HL-60 (cell line): Measurements from ENCODE around the gene MAPK11.
A peak's percentile ranks its signal among the peaks of the same experiment; 100 is the strongest.
"Not testable (repeated sequence)": the region's sequence is repeated elsewhere in the genome, so short reads cannot be mapped to it uniquely, and the experiment has no call there.

ENCODE experiments used
- DNase-seq, 2 experiments: peaks; one replicate each; pipeline ENCODE4 v3.0.0-alpha.2; 2010 to 2020; ENCODE audit warnings: low read depth in 1 of 2, low spot score in 1 of 2
- H3K27ac ChIP-seq: fragments of 250-450 bp; sonication (Bioruptor Pico); replicated peaks from 2 replicates; pipeline ENCODE4 v1.5.1; 2020; ENCODE audit warnings: mild to moderate bottlenecking, moderate library complexity
- H3K27me3 ChIP-seq: fragments of 250-450 bp; sonication (Bioruptor Pico); 2 replicates; pipeline ENCODE4 v1.5.1; 2021; ENCODE audit warnings: mild to moderate bottlenecking, moderate library complexity; ENCODE audit not compliant: insufficient read depth, poor library complexity, severe bottlenecking
- H3K4me3 ChIP-seq: replicated peaks from 2 replicates; pipeline ENCODE4 v1.5.1; 2011; ENCODE audit warnings: mild to moderate bottlenecking, control low read depth, low read length; ENCODE audit not compliant: insufficient read depth
- GABPA ChIP-seq: IDR thresholded peaks from 2 replicates; pipeline ENCODE4 v1.6.1; 2012; ENCODE audit warnings: low read depth
- POLR2AphosphoS5 ChIP-seq: IDR thresholded peaks from 2 replicates; pipeline ENCODE4 v1.6.1; 2012; ENCODE audit warnings: low read depth
- REST ChIP-seq: IDR thresholded peaks from 2 replicates; pipeline ENCODE4 v1.6.1; 2012; ENCODE audit warnings: low read depth; ENCODE audit not compliant: insufficient replicate concordance
- SPI1 ChIP-seq: IDR thresholded peaks from 2 replicates; pipeline ENCODE4 v1.6.1; 2012; ENCODE audit warnings: low read depth, mild to moderate bottlenecking, borderline replicate concordance
- TF ChIP-seq, protein P1 (sequence below): IDR thresholded peaks from one replicate; pipeline ENCODE4 v1.5.1; 2011; ENCODE audit warnings: low read length, control low read depth, inconsistent platforms; ENCODE audit not compliant: insufficient read depth

Gene MAPK11

DNA sequence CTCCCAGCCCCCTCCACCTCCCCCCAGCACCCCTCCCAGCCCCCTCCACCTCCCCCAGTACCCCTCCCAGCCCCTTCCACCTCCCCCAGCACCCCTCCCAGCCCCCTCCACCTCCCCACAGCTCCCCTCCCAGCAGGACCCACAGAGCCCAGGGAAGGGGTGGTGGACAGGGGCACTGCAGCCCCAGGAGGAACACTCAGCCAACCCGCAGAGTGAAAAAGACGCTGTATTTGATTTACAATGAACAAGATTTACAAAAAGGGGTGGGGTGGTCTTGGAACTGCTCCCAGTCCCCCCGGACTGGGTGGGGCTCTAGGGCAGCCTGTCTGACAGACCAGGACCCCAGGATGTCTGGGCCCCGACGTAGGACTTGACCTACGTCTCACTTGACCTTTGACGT lies 4.6 kb upstream of the MAPK11 start:
- Histone ChIP-seq H3K27ac (no peak overlapping the region), H3K27me3 (peaks cover 9% of the 10 kb centered on the region), H3K4me3 (no peak overlapping the region)
- DNase-seq, result no peak
- TF ChIP-seq REST (no peak), POLR2AphosphoS5 (no peak), SPI1 (no peak), GABPA (no peak)
- TF ChIP-seq, protein P1, sequence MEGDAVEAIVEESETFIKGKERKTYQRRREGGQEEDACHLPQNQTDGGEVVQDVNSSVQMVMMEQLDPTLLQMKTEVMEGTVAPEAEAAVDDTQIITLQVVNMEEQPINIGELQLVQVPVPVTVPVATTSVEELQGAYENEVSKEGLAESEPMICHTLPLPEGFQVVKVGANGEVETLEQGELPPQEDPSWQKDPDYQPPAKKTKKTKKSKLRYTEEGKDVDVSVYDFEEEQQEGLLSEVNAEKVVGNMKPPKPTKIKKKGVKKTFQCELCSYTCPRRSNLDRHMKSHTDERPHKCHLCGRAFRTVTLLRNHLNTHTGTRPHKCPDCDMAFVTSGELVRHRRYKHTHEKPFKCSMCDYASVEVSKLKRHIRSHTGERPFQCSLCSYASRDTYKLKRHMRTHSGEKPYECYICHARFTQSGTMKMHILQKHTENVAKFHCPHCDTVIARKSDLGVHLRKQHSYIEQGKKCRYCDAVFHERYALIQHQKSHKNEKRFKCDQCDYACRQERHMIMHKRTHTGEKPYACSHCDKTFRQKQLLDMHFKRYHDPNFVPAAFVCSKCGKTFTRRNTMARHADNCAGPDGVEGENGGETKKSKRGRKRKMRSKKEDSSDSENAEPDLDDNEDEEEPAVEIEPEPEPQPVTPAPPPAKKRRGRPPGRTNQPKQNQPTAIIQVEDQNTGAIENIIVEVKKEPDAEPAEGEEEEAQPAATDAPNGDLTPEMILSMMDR, result no peak

GRCh38 chr22:50274311-50274710 lies 4.1 kb upstream of the MAPK11 start:
- H3K27ac ChIP-seq, result no peak overlapping the region
- peak in 1 of 2 experiments; percentile 66 for DNase-seq
- no peak overlapping the region for H3K4me3 ChIP-seq
- TF ChIP-seq, protein P1, result peak; percentile 8
- no peak for TF ChIP-seq POLR2AphosphoS5
- peaks cover 9% of the 10 kb centered on the region for H3K27me3 ChIP-seq

DNA sequence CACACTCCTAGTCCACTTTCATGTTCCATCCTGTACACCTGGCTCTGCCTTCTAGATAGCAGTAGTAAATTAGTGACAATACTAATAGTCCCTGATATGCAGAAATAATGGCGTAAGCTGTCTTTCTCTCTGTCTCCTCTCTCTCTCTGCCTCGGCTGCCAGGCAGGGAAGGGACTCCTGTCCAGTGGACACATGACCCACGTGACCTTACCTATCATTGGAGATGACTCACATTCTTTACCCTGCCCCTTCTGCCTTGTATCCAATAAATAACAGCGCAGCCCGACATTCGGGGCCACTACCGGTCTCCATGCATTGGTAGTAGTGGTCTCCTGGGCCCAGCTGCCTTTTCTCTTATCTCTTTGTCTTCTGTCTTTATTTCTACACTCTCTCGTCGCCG lies 3.6 kb upstream of the MAPK11 start:
- peaks cover 11% of the 10 kb centered on the region for H3K27me3 ChIP-seq
- not testable (repeated sequence) for DNase-seq, H3K27ac ChIP-seq

GRCh38 chr22:50273352-50273751 lies 3.2 kb upstream of the MAPK11 start:
- DNase-seq, H3K4me3 ChIP-seq, H3K27ac ChIP-seq: not testable (repeated sequence)
- H3K27me3 ChIP-seq, result peaks cover 14% of the 10 kb centered on the region

More for the DNA sequence above, 3.6 kb upstream of the MAPK11 start:
- not testable (repeated sequence) for H3K4me3 ChIP-seq

DNA sequence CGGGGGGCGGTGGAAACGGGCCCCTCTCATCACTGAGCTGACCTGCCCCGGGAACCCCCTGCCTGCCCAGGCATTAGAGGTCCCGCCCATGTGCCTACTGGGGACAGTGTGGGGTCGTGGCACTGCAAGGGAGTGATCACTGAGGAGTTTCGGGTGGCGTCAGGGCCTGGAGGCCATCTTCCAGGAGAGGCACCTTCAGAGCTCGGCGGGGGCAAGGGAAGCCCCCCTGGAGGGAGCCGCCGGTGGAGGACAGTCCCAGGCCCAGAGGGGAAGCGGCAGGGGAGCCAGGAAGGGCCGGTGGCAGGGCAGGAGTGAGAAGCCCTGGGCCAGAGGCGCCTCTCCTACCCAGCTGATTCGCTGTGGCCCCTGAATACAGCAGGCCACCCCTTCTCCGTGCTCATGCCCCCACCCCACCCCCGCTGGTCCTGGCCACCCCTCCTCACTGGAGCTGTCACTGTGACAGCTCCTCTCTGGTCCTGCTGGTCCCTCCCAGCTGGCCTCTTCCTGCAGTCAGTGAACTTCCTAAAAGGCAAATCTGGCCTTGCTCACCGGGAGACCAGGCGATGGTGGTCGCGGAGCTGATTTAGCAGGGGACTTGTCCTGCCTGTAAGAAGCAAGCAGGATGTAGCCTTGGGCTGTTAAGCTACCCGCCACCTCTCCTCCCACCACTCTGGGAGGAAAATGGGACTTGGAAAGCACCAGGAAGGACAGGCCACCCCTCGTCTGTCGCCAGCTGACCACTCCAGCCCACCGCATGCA lies 2.0 kb upstream of the MAPK11 start:
- TF ChIP-seq REST, result no peak
- no peak for TF ChIP-seq POLR2AphosphoS5
- TF ChIP-seq, protein P1, result no peak
- no peak for TF ChIP-seq GABPA
- no peak for TF ChIP-seq SPI1
- Histone ChIP-seq H3K27me3 (peaks cover 18% of the 10 kb centered on the region), H3K4me3 (no peak overlapping the region), H3K27ac (no peak overlapping the region)
- DNase-seq, result no peak
